GM18861 (cell line): ENCODE measurements around the gene DSTN.

Experiments
- ATAC-seq: cut with Tn5 transposase; IDR thresholded peaks from one replicate; pipeline ENCODE4 v1.9.1; 2021; ENCODE audit not compliant: unreplicated experiment

The DSTN gene

DNA sequence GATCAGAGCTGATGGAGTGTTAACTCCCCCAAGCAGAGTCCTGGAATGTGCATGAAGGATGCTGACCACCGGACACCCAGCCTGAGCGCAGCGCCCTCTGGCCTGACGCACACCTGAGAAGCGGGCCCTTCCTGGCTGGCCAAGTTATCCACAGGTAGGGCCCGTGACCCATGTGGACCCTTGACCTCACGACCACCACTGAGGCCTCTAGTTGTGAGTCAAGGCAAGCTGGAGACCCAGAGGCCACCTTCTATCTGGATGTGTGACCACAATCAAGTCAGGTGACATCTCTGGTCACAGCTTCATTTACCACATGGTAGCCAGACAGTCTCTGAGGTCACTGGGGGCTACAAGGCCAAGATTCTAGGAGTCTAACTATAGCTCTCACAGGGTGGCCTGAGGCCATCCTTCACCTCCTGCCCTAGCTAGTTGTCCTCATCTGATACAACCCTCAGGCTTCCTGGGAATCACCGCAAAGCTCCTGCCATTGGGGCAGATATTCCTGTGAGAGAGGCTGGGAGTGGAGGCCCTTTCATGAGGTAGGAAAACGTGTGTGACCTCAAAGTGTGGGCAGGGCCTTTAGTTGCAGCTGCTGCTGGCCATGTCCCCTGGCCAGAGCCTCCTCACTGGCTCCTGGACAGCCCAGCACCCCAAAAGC lies 53.1 kb downstream of the DSTN start:
- no peak for ATAC-seq

DNA sequence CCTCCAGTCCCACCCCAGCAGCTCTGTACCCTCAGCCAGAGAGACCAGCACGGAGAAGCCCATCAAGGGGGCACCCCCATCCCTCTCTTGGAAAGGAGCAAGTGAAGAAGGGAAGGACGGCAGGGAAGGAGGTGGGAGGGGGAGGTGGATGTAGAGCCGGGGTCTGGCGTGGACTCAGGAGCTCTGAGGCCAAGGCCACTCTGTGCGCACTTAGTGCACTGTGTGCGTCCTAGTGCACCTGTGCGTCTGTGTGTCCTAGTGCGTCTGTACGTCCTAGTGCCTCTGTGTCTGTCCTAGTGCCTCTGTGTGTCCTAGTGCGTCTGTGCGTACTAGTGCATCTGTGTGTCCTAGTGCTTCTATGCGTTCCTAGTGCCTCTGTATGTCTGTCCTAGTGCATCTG lies 54.2 kb downstream of the DSTN start:
- no peak for ATAC-seq

DNA sequence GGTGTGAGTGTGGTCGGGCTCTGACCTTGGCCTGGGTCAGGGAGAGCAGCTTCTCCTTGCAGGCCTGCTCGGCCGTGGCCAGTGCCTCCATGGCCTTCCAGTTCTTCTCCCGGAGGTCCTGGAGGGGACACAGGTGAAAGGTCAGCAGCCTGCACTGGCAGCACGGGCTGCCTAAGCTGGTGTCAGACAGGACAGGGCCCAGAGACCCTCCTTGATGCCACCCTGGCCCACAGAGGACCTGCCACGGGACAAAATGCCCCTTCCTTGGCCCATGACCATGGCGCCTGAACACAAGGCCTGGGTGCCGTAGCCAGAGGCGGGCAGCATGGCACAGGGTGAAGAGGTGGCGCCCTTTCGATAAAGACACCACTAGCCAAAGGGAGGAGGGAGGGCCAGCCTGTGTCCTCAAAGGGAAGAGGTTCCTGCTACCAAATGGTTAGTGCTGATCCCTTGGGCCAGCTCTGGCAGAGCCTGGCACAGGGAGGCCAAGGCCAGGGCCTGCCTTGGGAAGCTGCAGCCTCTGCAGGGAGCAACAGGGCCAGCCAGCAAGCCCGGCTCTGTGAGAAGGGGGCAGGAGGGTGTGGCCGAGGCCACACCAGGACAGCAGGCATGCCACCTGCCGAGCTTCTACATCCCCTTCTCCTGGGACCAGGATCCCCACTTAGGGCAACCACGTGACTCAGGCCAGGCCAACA lies 54.8 kb downstream of the DSTN start:
- ATAC-seq: no peak

DNA sequence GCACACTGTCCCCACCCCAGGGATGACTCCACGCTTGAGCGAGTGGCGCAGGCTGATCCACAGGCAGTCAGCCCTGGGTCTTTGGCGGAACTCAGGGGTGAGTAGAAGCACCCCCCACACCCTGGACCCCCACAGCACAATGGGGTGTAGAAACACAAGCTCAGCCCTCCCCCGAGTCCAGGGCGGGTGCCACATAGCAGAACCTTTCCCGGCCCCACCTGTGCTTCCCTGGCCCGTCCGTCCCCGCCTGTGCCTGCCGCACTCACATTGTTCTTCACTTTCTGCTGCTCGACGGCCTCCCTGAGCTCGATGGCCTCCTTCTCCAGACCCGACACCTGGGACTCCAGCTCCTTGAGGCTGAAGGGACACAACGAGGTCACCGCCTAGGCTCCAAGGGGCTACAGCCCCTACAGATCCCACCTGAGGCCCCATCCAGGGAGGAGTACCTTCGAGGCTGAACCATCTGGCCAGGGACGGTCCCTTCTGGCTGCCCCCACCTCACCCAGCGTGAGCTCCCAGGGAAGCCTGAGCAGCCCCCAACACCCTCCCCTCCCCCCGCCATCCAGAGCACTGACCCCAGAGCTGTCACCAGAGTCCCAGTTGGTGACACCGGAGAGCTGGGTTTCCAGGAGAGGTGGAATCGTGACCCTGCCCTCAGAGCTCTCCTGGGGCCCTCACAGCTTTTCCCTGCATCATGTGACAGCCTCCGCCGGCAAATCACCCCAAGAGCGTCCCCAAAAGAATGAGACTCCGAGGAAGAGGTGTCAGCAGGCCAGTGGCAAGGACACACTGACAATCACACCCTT lies 55.6 kb downstream of the DSTN start:
- no peak for ATAC-seq

DNA sequence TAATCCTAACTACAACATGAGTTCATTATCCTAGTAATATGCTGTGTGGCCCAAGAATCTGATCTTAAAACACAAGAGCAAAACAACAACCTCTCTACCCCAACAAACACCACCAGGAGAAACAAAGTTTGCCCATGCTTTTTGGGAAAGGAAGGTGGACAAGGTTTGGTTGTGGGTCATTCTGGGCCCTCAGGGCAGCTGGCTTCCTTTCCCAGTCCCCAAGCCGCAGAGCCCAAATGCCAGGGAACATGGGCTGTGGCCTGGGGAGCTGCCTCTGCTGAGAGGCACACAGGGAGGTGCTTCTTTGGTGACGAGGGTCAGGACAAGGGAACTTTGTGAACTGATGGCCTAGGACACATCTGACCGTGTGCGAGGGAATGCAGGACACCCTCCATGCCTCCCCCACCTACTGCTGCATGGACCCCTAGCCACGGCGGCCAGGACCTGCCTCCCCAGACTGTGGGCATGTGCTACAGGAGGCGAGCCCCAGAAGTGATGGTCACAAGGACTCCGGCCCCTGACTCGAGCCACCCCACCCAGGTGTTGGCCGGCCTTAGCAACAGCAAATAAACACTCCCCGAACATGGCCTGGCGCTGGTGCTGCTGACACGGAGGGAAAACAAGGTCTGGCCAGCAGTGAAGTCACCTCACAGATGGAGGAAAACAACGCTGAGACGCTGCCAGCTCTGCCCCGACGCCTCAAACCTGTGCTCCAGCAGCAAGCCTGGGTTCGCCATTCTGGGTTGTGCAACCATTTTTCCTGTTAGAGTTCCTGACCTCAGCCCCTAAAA lies 56.5 kb downstream of the DSTN start:
- no peak for ATAC-seq

DNA sequence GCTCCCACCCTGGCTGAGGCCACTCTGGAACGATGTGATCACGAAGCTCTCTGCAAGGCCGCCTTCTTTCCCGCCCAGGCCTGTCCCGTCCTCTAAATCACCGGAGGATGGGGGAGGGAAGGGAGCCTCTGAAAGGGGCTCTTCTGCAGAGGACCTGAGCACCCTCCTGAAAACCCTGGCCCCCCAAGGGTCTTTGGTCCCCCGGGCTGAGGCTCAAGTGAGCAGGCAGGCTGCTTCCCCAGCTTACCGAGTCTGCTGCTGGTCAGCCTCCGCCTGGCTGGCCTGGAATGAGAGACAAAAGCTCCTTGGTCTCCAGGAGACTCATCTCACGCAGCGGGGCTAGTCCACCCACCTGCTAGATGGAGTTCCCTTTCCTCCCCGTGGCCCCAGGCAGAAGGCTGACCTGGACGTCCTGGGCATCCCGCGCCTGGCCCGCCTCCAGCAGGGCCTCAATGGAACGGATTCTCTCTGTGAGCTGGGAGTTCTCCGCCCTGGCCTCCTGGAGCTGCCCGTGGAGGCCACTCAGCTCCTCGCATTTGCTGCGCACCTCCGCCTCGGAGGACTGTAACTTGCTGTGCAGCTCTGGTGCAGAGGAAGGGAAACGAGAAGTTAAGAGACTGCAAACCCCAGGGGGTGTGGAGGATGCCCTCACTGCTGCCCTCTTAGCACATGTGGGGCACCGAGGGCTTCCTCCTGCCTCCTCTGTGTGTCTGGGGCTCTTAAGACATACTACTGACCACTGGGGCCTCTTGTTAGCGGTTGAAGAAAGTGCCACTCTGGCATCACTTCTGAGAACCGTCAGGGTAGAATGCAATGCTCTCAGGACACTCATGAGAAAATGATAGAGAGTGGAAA lies 57.5 kb downstream of the DSTN start:
- ATAC-seq: no peak

DNA sequence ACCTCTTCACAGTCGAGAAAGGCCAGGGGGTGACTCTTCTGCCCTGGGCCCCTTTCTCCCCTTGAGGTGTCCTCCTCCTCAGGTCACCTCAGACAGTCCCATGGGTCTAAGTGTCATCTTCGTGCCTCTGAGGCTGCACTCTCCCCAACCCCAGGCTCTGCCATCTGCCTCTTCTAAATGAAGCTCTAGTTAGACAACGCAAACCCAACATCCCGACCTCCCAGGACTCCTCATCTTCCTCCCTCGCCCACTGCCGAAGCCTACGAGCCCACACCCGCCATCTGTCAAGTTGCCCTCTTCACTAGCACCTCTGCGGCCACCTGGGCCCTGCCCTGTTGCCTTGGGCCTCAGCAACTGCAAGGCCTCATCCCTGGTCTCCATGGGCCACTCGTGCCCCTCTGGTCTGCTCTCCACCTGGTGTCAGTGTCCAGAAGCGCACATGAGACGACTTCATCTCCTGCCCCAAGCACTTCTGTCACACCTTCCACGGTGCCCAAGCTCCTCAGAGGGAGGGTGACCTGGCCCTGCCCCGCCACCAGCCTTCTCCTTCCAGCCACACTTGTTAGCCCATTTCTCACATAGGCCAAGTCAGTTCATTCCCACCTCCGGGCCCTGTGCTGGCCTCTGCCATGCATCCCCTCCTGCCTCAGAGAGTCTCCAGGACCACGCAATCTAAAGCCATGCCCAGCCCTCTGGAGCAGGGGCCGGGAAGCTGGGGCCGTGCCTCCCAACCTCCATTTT lies 58.4 kb downstream of the DSTN start:
- no peak for ATAC-seq

DNA sequence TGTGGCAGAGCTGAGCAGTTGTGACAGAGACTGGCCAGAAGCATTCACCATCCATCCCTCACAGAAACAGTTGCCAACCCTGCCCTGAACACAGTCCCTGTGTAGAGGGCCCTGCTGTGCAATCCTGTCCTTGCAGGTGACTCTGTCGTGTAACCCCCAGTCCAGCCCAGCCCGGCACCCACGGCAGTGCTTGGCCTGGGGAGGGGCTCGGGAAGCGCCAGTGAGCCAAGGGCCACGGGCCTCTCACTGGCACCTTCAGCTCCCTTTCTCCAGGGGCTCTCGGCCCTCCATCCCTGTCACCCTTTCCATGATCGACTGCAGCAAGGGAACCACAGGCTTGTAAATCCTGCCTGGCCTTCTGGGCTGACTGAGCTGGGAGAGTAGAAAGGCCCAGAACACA lies 59.1 kb downstream of the DSTN start:
- ATAC-seq: no peak

DNA sequence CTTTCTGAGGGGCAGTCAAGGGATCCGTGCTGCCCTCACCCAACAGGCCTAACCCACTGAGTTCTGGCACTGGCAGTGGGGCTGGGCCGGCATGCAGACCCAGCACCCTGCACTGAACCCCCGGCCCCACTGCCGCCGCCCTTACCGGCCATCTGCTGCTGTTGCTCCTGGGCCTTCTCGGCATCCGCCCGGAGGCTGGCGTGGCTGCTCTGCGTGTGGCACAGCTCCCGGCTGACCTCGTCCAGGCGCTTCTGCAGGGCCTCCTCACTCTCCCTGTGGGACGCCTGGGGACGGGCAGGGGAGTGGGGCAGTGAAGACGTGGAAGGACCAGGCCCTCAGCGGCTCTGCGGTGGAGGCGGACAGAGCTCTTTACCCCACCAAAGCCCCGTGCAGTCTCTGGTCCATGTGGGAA lies 59.8 kb downstream of the DSTN start:
- no peak for ATAC-seq

DNA sequence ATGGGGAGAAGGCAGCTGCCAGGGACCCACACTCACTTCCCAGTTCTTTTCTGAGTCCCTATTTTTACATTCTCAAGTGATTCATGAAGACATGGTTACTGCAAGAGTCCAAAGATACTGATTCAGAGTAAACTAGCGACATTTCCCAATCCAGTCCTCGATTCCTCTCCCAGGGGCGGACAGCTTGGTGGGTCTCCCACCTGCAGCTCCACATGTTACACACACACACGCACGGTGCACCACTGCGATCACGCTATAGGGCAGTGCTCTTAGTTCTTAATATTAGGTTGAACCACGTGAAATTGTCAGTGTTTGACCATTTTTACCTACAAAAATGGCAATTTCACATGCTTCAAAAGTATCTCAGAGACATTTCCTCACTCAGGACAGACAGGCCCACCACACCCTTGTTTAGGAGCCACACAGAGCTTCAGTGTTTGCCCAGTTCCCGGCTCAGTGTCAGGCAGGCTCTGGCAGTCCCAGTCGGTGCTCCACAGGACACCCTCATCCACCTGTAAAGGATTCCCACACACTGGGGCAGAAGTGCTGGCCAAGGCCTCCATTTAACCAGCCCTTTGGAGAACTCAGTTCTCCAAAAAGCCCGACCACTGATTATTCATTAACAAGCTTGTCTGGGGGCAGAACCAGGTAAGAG lies 60.4 kb downstream of the DSTN start:
- no peak for ATAC-seq

DNA sequence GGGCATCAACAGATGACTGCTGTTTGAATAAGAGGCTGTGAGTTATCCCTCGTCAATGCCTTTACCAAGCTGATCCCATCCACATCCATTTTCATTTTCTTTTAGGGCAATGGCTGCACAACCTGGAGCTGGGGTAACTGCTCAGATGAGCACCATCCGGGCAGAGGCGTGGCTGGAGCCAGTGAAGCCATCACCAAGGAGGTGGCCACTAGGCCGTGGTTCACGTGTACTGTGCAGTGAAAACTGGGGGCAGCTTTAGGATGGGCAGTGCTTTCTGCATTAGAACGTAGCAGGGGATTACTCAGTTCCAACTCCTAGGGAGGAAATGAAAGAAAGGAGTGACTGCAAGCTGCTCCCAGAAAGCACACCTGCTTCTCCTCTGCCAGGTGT lies 60.9 kb downstream of the DSTN start:
- no peak for ATAC-seq

DNA sequence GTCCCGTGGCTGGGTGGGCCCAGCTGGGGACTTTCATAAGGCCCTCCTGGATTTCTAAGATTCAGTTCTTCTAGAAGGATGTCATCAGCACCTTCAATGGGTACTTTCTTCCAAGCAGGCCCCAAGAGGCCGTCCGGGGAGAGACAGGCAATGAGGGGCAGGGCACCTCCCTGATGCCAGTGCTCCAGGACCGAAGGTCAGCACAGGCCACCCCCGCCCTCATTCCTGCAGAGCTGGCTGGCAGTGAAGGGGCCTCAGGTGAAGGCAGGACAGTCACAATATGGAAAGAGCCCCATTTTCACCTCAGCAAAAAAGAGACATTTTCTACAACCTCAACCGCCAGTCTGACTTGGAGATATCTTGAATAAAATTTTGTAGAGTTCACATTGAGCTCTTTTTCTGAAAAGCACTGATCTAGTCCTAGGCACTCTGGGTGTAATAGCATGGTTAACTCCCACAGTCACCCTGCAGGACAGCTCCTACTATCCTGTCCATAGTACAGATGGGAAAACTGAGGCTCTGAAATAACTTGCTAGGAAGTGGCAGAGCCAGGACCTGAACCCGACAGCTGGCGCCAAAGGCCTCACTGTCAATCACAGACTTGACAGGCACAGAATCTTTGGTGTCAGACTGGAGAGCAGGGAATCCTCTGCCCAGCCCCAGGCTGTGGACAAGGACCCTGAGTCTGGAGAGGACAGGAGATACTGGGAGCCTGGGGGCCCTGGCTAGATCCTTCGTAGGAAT lies 61.9 kb downstream of the DSTN start:
- no peak for ATAC-seq

DNA sequence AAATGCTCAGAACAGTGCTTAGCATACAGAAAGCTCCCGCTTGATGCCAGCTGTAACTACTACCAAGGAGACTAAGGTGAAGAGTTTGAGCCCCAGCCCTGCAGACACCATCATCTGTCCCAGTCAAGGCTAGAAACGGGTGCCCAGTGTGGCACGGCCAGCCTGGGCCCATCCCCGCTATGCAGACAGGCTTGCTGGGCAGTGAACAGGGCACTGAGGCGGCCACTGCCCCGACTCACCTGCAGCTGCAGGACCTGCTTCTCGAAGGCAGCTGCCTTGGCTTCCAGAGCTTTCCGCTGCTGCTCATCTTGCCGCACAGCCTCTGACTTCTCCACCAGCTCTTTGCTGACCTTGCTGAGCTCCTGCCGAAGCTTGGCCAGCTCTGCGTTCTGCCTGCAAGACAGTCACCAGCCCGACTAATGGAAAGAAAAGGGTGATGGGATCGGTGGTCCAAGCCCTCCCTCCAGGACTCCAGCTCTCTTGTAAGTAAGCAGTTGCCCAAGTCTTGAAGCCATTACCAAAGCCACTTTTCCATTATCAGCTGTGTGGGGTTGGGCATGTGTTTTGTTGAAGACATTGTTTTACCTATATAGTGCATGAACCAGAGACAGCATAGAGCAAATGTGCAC lies 63.5 kb downstream of the DSTN start:
- ATAC-seq: no peak

DNA sequence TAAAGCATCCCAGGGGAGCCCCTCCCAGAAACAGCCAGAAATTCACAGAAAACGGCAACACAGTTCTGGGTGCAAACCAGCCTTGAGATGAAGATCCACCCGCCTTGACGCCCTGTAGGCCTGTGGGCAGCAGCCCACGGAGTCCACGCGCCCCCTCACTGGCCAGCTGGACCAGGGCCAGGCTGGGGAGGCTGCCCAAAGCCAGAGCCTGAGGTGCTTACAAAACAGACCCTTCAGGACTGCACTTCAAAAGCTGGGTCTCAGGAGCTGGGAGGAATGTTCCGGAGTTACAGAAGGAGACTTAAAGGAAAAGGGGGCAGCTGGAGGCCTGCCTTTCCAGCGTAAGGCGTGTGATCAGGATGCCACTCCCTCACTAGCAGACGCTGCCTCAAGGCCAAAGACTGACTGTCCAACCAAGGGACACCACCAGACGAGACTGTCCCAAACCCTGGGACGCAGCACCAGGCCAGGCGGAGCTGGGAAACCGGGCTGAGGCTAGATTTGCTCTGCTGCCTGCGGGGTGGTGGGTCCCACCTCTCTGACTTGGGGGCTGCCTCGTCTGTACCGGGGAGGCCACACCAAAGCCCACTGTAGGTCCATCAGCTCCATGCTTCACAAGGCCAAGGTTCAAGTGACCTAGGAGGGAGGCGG lies 64.1 kb downstream of the DSTN start:
- no peak for ATAC-seq

DNA sequence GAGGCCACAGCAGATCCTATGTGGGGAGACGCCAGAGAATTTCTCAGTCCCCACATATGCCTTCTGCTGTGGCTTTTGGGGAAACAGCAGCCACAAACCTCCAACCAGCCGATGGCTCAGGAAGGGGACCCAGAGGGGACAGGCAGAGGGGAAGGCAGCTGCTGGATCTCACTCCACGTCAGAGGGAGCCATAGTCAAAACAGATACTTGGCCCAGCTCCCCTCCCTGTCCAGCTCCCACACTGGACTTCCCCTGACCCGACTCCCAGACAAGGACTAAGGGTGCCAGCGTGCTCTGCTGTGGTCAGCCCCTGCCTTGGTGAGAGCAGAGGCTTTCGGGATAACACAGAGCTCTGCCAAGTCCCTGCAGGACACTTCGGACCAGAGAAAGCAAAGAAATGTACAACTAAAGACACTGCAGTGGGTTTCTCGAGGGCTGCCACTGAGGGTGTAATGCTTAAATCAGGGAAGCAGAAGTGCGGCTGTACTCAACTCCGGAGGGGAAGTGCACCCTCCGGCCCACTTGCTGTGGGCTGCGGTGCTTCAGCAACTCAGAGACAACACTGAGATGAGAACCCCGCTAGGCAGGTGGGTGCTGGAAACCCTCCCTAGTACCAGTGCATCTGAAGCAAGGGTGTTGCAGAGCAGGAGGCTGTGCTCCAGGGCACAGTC lies 64.9 kb downstream of the DSTN start:
- no peak for ATAC-seq

DNA sequence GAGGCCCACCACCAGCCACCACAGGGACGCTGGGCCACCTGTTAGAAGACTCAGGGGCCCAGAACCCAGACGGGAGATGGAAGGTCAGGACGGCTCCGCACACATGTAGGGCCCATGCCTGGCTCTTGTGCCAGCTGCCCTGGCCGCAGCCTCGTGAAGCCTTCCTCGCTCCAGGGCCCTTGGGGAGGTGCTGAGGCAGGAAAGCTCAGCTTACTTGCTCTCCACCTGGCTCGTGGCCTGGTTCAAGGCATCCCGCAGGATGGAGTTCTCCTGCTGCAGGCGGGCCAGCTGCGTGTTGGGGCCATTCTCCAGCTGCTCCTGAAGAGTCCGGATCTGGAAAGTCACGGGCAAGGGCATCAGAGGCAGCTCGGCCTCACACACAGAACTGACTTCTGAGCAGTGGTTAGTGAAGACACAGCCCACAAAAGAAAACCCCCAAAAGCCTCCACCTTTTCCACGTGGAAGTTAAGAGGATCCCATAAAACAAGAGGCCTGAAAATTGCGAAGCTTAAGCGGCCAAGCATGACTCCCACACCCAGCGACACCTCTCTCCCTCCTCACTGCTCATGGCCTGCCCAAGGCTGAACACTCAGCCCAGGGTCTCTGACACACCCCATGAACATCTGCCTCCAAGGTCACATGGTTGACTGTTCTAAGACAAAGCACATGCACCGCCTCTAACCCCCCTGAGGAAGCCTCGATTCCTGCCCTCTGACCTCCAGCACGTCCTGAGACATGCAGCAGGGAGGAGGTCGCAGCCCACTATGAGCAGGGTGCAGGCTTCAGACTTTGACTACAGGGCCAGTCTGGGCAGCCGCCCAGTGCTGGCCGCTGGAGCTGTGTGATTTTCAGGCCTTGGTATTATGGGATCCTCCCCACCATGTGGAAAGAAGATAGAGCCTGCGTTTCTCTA lies 65.7 kb downstream of the DSTN start:
- no peak for ATAC-seq
